Measurements from ENCODE around the gene SPAG17. TPM values are rescaled to one million over a fixed set of nuclear protein-coding genes. Genes with fewer than 3 reads are reported as not detected.

Gene SPAG17
- total RNA-seq, 1 donor from 2014 or later = 1.6 TPM

GRCh38 chr1:118013336-118013735 lies 171.7 kb downstream of the SPAG17 start:
- Histone ChIP-seq H3K4me2 (no peak overlapping the region), H4K20me1 (ENCODE audit: low read depth) (no peaks in the 10 kb centered on the region), H3K9ac (no peak overlapping the region), H3F3A (ENCODE audit: low read depth) (no peaks in the 10 kb centered on the region), H3K27ac (no peak overlapping the region), H3K9me3 (ENCODE audit: low read depth) (no peaks in the 10 kb centered on the region), H3K27me3 (no peaks in the 10 kb centered on the region), H3K4me3 (no peak overlapping the region), H2AFZ (replicated peaks) (no peak overlapping the region), H3K36me3 (no peaks in the 10 kb centered on the region), H3K4me1 (no peaks in the 10 kb centered on the region), H3K79me2 (ENCODE audit: low read depth) (no peaks in the 10 kb centered on the region)
- no peak for DNase-seq (ENCODE audit: low spot score)
- H3K27ac Mint-ChIP-seq = no peak overlapping the region
- no peaks in the 10 kb centered on the region for H3K27me3 Mint-ChIP-seq (ENCODE audit: insufficient read depth, low read depth)
- no peaks in the 10 kb centered on the region for H3K9me3 Mint-ChIP-seq
- TF ChIP-seq CTCF (IDR thresholded peaks at IDR 0.05) (no peak), EZH2 (IDR thresholded peaks at IDR 0.05) (no peak), EZH2phosphoT487 (IDR thresholded peaks at IDR 0.05) (no peak)
- H3K4me3 Mint-ChIP-seq = no peak overlapping the region
- H3K4me1 Mint-ChIP-seq = no peaks in the 10 kb centered on the region
- H3K36me3 Mint-ChIP-seq = no peaks in the 10 kb centered on the region

- Mint-ChIP-seq H3K27ac (no peak overlapping the region), H3K4me3 (no peak overlapping the region), H3K9me3 (no peaks in the 10 kb centered on the region), H3K27me3 (ENCODE audit: insufficient read depth, low read depth) (no peaks in the 10 kb centered on the region), H3K36me3 (no peaks in the 10 kb centered on the region), H3K4me1 (no peaks in the 10 kb centered on the region)
- Histone ChIP-seq H3F3A (ENCODE audit: low read depth) (no peaks in the 10 kb centered on the region), H3K36me3 (no peaks in the 10 kb centered on the region), H2AFZ (replicated peaks) (no peak overlapping the region), H3K27me3 (no peaks in the 10 kb centered on the region), H3K4me1 (no peaks in the 10 kb centered on the region), H3K4me3 (no peak overlapping the region), H3K9me3 (ENCODE audit: low read depth) (no peaks in the 10 kb centered on the region), H3K4me2 (no peak overlapping the region), H3K27ac (no peak overlapping the region), H3K79me2 (ENCODE audit: low read depth) (no peaks in the 10 kb centered on the region), H4K20me1 (ENCODE audit: low read depth) (no peaks in the 10 kb centered on the region), H3K9ac (no peak overlapping the region)
- DNase-seq (ENCODE audit: low spot score) = no peak
- TF ChIP-seq EZH2 (IDR thresholded peaks at IDR 0.05) = no peak
- TF ChIP-seq CTCF (IDR thresholded peaks at IDR 0.05) = no peak
- no peak for TF ChIP-seq EZH2phosphoT487 (IDR thresholded peaks at IDR 0.05)
Observed at GRCh38 chr1:118012515-118013124, 172.4 kb downstream of the SPAG17 start.

DNA sequence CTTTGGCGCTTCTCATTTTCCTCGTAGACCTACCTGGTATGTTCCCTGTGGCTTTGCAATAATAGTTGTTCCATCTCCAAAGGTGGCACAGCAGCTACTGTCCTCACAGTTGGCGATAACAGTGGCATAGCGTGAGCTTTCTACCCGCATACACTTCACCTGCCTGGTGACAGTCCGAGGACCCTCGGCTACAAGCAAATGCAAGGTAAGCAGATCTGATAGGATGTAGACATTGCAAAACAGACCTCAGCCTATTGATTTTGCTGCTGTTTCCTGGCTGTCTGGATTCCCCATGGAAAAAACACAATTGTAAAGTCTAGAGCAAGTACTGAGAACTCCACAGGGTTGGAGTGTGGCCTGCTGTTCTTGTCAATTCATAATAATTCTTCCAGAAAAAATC lies 177.0 kb downstream of the SPAG17 start:
- Mint-ChIP-seq H3K27me3 (ENCODE audit: insufficient read depth, low read depth) (no peaks in the 10 kb centered on the region), H3K9me3 (no peaks in the 10 kb centered on the region), H3K4me1 (no peaks in the 10 kb centered on the region), H3K36me3 (peaks cover 2% of the 10 kb centered on the region), H3K4me3 (no peak overlapping the region), H3K27ac (no peak overlapping the region)
- TF ChIP-seq EZH2phosphoT487 (IDR thresholded peaks at IDR 0.05) (no peak), EZH2 (IDR thresholded peaks at IDR 0.05) (no peak), CTCF (IDR thresholded peaks at IDR 0.05) (no peak)
- Histone ChIP-seq H3K4me2 (no peak overlapping the region), H3K36me3 (no peaks in the 10 kb centered on the region), H3K27ac (no peak overlapping the region), H3K4me1 (no peaks in the 10 kb centered on the region), H2AFZ (replicated peaks) (no peak overlapping the region), H3F3A (ENCODE audit: low read depth) (no peaks in the 10 kb centered on the region), H3K27me3 (no peaks in the 10 kb centered on the region), H4K20me1 (ENCODE audit: low read depth) (no peaks in the 10 kb centered on the region), H3K9me3 (ENCODE audit: low read depth) (no peaks in the 10 kb centered on the region), H3K4me3 (no peak overlapping the region), H3K9ac (no peak overlapping the region), H3K79me2 (ENCODE audit: low read depth) (no peaks in the 10 kb centered on the region)
- no peak for DNase-seq (ENCODE audit: low spot score)
